Measurements from ENCODE around the gene LBR.

GRCh38 chr1:225413708-225414375, 14.0 kb downstream of the LBR start:
- TF ChIP-seq PKNOX1 (IDR thresholded peaks at IDR 0.05) (no peak), BHLHE40 (IDR thresholded peaks at IDR 0.05; ENCODE audit: borderline replicate concordance) (no peak), SP1 (IDR thresholded peaks at IDR 0.05) (no peak), ARNT (IDR thresholded peaks at IDR 0.05) (no peak), HDGF (IDR thresholded peaks at IDR 0.05; ENCODE audit: borderline replicate concordance) (no peak), NFRKB (IDR thresholded peaks at IDR 0.05) (no peak), SUZ12 (IDR thresholded peaks at IDR 0.05) (no peak), FOXK2 (IDR thresholded peaks at IDR 0.05) (no peak), FOXM1 (IDR thresholded peaks at IDR 0.05; ENCODE audit: borderline replicate concordance) (no peak), LEF1 (IDR thresholded peaks at IDR 0.05; ENCODE audit: borderline replicate concordance) (no peak), TARDBP (IDR thresholded peaks at IDR 0.05) (no peak)

Measured in HEK293T (cell line).